NT2/D1 (cell line): ENCODE measurements around the gene VAV2.

Experiments
- SUZ12 ChIP-seq: IDR thresholded peaks from 2 replicates; pipeline ENCODE4 v1.6.1; 2011; ENCODE audit not compliant: insufficient read length, insufficient read depth; ENCODE audit errors: extremely low read depth
- YY1 ChIP-seq: IDR thresholded peaks from 2 replicates; pipeline ENCODE4 v1.6.1; 2011; ENCODE audit not compliant: insufficient read length, insufficient read depth
- ZNF274 ChIP-seq: IDR thresholded peaks from 2 replicates; pipeline ENCODE4 v1.6.1; 2011; ENCODE audit warnings: mild to moderate bottlenecking, low read depth, low read length

GRCh38 chr9:133759146-133759900, 232.8 kb downstream of the VAV2 start:
- TF ChIP-seq ZNF274 = no peak
- no peak for TF ChIP-seq YY1
- no peak for TF ChIP-seq SUZ12
